SK-N-SH treated with all-trans-retinoic acid at 6 μM for 48 hours (cell line): ENCODE measurements around the gene MRPS2.

Experiments
- ATAC-seq: fragments of 200-7000 bp; cut with Tn5 transposase; 3 replicates; pipeline ENCODE4 v1.9.1; 2020; ENCODE audit warnings: mild to moderate bottlenecking, moderate library complexity
- ARNTL ChIP-seq: fragments of 450-650 bp; formaldehyde crosslinking; IDR thresholded peaks from 2 replicates; pipeline ENCODE4 v1.5.0; 2020; ENCODE audit warnings: low read depth, mild to moderate bottlenecking, moderate library complexity, borderline replicate concordance
- BACH2 ChIP-seq: fragments of 250-450 bp; sonication (Bioruptor Pico); IDR thresholded peaks from 2 replicates; pipeline ENCODE4 v1.9.0; 2021; ENCODE audit warnings: mild to moderate bottlenecking, borderline replicate concordance
- CSDC2 ChIP-seq: fragments of 250-450 bp; sonication (Bioruptor Pico); IDR thresholded peaks from 2 replicates; pipeline ENCODE4 v1.5.0; 2020; ENCODE audit warnings: mild to moderate bottlenecking, moderate library complexity
- CSRNP3 ChIP-seq: fragments of 250-450 bp; sonication (Bioruptor Pico); IDR thresholded peaks from 2 replicates; pipeline ENCODE4 v1.5.1; 2021; ENCODE audit warnings: mild to moderate bottlenecking, moderate library complexity
- ESRRG ChIP-seq: fragments of 250-450 bp; sonication (Bioruptor Pico); IDR thresholded peaks from 2 replicates; pipeline ENCODE4 v1.6.1; 2021; ENCODE audit warnings: mild to moderate bottlenecking
- GLIS3 ChIP-seq: fragments of 250-450 bp; sonication (Bioruptor Pico); IDR thresholded peaks from 2 replicates; pipeline ENCODE4 v1.5.0; 2020; ENCODE audit warnings: mild to moderate bottlenecking, moderate library complexity
- ISL1 ChIP-seq: fragments of 250-450 bp; sonication (Bioruptor Pico); IDR thresholded peaks from 2 replicates; pipeline ENCODE4 v2.1.2; 2022; ENCODE audit warnings: mild to moderate bottlenecking, moderate library complexity
- OSR1 ChIP-seq: fragments of 250-450 bp; sonication (Bioruptor Pico); IDR thresholded peaks from 2 replicates; pipeline ENCODE4 v1.8.0; 2022; ENCODE audit warnings: moderate library complexity, mild to moderate bottlenecking, inconsistent platforms
- POU6F1 ChIP-seq: fragments of 250-450 bp; sonication (Bioruptor Pico); IDR thresholded peaks from 2 replicates; pipeline ENCODE4 v1.8.0; 2021; ENCODE audit warnings: low read depth, mild to moderate bottlenecking, moderate library complexity, borderline replicate concordance
- PPARA ChIP-seq: fragments of 250-450 bp; sonication (Bioruptor Pico); IDR thresholded peaks from 2 replicates; pipeline ENCODE4 v1.5.0; 2020; ENCODE audit warnings: mild to moderate bottlenecking, borderline replicate concordance
- RARB ChIP-seq: fragments of 250-450 bp; sonication (Bioruptor Pico); IDR thresholded peaks from 2 replicates; pipeline ENCODE4 v1.8.0; 2021; ENCODE audit warnings: mild to moderate bottlenecking, moderate library complexity
- SNAI2 ChIP-seq: fragments of 250-450 bp; sonication (Bioruptor Pico); IDR thresholded peaks from 2 replicates; pipeline ENCODE4 v1.5.0; 2020; ENCODE audit warnings: mild to moderate bottlenecking, moderate library complexity
- TCF4 ChIP-seq: fragments of 250-450 bp; sonication (Bioruptor Pico); IDR thresholded peaks from 2 replicates; pipeline ENCODE4 v1.8.0; 2021; ENCODE audit warnings: mild to moderate bottlenecking, moderate library complexity, borderline replicate concordance
- TOX ChIP-seq: fragments of 250-450 bp; sonication (Bioruptor Pico); IDR thresholded peaks from 2 replicates; pipeline ENCODE4 v1.8.0; 2021; ENCODE audit warnings: mild to moderate bottlenecking, moderate library complexity, borderline replicate concordance
- TSHZ2 ChIP-seq: fragments of 250-450 bp; sonication (Bioruptor Pico); IDR thresholded peaks from 2 replicates; pipeline ENCODE4 v1.5.0; 2020; ENCODE audit warnings: mild to moderate bottlenecking, moderate library complexity
- ZC3H10 ChIP-seq: fragments of 250-450 bp; sonication (Bioruptor Pico); IDR thresholded peaks from 2 replicates; pipeline ENCODE4 v1.5.1; 2021; ENCODE audit warnings: mild to moderate bottlenecking, moderate library complexity
- ZFP30 ChIP-seq: fragments of 450-650 bp; formaldehyde crosslinking; IDR thresholded peaks from 2 replicates; pipeline ENCODE4 v1.5.0; 2022; ENCODE audit warnings: mild to moderate bottlenecking, moderate library complexity
- ZNF565 ChIP-seq: fragments of 450-650 bp; formaldehyde crosslinking; conservative IDR thresholded peaks from 2 replicates; pipeline ENCODE4 v1.5.0; 2020; ENCODE audit warnings: low read depth, mild to moderate bottlenecking, moderate library complexity
- ZNF8 ChIP-seq: fragments of 450-650 bp; formaldehyde crosslinking; IDR thresholded peaks from 2 replicates; pipeline ENCODE4 v1.5.0; 2020; ENCODE audit warnings: mild to moderate bottlenecking, moderate library complexity
- TF ChIP-seq, protein P1 (sequence below): fragments of 250-450 bp; sonication (Bioruptor Pico); IDR thresholded peaks from 2 replicates; pipeline ENCODE4 v1.5.1; 2020; ENCODE audit warnings: low read depth, mild to moderate bottlenecking, moderate library complexity
- TF ChIP-seq, protein P2 (sequence below): fragments of 250-450 bp; sonication (Bioruptor Pico); IDR thresholded peaks from 2 replicates; pipeline ENCODE4 v1.8.0; 2020; ENCODE audit warnings: mild to moderate bottlenecking, moderate library complexity, borderline replicate concordance

The MRPS2 gene

GRCh38 chr9:135471791-135472640 lies 28.5 kb upstream of the MRPS2 start:
- no peak for TF ChIP-seq CSRNP3 (CRISPR knock-in tag)
- no peak for TF ChIP-seq RARB
- TF ChIP-seq TCF4 (CRISPR knock-in tag) = no peak
- no peak for TF ChIP-seq PPARA (CRISPR knock-in tag)
- no peak for TF ChIP-seq OSR1 (CRISPR knock-in tag)
- TF ChIP-seq, protein P1, sequence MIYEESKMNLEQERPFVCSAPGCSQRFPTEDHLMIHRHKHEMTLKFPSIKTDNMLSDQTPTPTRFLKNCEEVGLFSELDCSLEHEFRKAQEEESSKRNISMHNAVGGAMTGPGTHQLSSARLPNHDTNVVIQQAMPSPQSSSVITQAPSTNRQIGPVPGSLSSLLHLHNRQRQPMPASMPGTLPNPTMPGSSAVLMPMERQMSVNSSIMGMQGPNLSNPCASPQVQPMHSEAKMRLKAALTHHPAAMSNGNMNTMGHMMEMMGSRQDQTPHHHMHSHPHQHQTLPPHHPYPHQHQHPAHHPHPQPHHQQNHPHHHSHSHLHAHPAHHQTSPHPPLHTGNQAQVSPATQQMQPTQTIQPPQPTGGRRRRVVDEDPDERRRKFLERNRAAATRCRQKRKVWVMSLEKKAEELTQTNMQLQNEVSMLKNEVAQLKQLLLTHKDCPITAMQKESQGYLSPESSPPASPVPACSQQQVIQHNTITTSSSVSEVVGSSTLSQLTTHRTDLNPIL (CRISPR knock-in tag) = no peak
- TF ChIP-seq, protein P2, sequence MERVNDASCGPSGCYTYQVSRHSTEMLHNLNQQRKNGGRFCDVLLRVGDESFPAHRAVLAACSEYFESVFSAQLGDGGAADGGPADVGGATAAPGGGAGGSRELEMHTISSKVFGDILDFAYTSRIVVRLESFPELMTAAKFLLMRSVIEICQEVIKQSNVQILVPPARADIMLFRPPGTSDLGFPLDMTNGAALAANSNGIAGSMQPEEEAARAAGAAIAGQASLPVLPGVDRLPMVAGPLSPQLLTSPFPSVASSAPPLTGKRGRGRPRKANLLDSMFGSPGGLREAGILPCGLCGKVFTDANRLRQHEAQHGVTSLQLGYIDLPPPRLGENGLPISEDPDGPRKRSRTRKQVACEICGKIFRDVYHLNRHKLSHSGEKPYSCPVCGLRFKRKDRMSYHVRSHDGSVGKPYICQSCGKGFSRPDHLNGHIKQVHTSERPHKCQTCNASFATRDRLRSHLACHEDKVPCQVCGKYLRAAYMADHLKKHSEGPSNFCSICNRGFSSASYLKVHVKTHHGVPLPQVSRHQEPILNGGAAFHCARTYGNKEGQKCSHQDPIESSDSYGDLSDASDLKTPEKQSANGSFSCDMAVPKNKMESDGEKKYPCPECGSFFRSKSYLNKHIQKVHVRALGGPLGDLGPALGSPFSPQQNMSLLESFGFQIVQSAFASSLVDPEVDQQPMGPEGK (CRISPR knock-in tag) = no peak
- TF ChIP-seq BACH2 (CRISPR knock-in tag) = no peak
- TF ChIP-seq ISL1 (CRISPR knock-in tag) = no peak
- TF ChIP-seq ZC3H10 (CRISPR knock-in tag) = no peak
- no peak for TF ChIP-seq ARNTL (CRISPR knock-in tag)
- no peak for TF ChIP-seq POU6F1
- no peak for TF ChIP-seq TOX
- TF ChIP-seq ZFP30 (CRISPR knock-in tag) = no peak
- TF ChIP-seq SNAI2 (CRISPR knock-in tag) = no peak
- TF ChIP-seq ZNF565 (CRISPR knock-in tag) = no peak
- TF ChIP-seq GLIS3 (CRISPR knock-in tag) = no peak
- TF ChIP-seq ESRRG (CRISPR knock-in tag) = no peak
- no peak for TF ChIP-seq ZNF8 (CRISPR knock-in tag)
- TF ChIP-seq, all 23 proteins: peak for 0
- no peak for ATAC-seq

GRCh38 chr9:135473972-135474543 lies 26.4 kb upstream of the MRPS2 start:
- ATAC-seq = no peak
- no peak for TF ChIP-seq RARB
- no peak for TF ChIP-seq CSDC2
- TF ChIP-seq ZNF8 (CRISPR knock-in tag) = no peak
- no peak for TF ChIP-seq TSHZ2 (CRISPR knock-in tag)
- no peak for TF ChIP-seq POU6F1
- TF ChIP-seq GLIS3 (CRISPR knock-in tag) = no peak
- no peak for TF ChIP-seq OSR1 (CRISPR knock-in tag)
- no peak for TF ChIP-seq TOX
- no peak for TF ChIP-seq CSRNP3 (CRISPR knock-in tag)
- TF ChIP-seq ZC3H10 (CRISPR knock-in tag) = no peak
- no peak for TF ChIP-seq ISL1 (CRISPR knock-in tag)
- TF ChIP-seq, all 23 proteins: peak for 0
